BJ (cell line): ENCODE data around the gene KIF22. TPM values are rescaled to one million over a fixed set of nuclear protein-coding genes. Genes with fewer than 3 reads are reported as not detected.

Experiments used
- CTCF ChIA-PET: fragments of 350-600 bp; formaldehyde crosslinking; extraction: SDS; loops from one replicate; lab custom pipeline; 2021; ENCODE audit warnings: antibody characterized with exemption, inconsistent platforms; lab: Yijun Ruan, JAX
- POLR2A ChIA-PET: fragments of 300-600 bp; sonication (Branson Sonifier 250); formaldehyde crosslinking; extraction: SDS; loops from one replicate; lab custom pipeline; 2021; ENCODE audit warnings: antibody characterized with exemption; lab: Charles Lee
- DNase-seq: peaks from one replicate; pipeline ENCODE4 v3.0.0-alpha.2; 2011; ENCODE audit warnings: low read depth
- H3K27me3 ChIP-seq: 2 replicates; pipeline ENCODE4 v1.6.0; 2011; ENCODE audit warnings: low read length; ENCODE audit not compliant: control insufficient read depth, insufficient read depth
- H3K36me3 ChIP-seq: 2 replicates; pipeline ENCODE4 v1.5.1; 2011; ENCODE audit warnings: low read length; ENCODE audit not compliant: control insufficient read depth, insufficient read depth
- H3K4me3 ChIP-seq: 2 replicates; pipeline ENCODE4 v1.5.1; 2011; ENCODE audit warnings: low read depth, mild to moderate bottlenecking, control low read depth, low read length
- polyA plus RNA-seq: library from polyadenylated mRNA; depleted of rRNA; stranded (reverse); fragments of >200 nt; gene quantifications from 2 replicates; pipeline ENCODE4 v1.2.3, GENCODE V29; 2011
- TF ChIP-seq, protein P1 (sequence below): IDR thresholded peaks from 2 replicates; pipeline ENCODE4 v1.5.1; 2011; ENCODE audit warnings: low read depth, mild to moderate bottlenecking, control low read depth, inconsistent platforms, low read length, moderate library complexity; ENCODE audit not compliant: insufficient read depth

KIF22 gene
- polyA plus RNA-seq, 1 experiment = 68.3 TPM

DNA sequence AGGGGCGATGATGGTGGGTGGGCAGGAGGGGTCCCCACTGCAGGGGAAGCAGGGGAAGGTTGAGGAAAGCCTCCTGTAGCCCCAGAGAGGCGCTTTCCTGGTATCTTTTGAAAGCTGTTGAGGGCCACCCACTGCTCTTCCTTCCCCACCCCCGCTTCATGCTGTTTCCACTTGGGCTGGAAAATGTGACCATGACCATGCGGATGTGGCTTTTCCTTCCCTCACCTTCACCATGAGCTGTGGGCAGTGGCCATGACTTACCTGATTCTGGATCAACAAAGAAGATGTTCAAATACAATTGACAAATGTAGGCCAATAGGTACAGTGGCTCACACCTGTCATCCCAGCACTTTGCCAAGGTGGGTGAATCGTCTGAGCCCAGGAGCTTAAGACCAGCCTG lies 43.5 kb downstream of the KIF22 start:
- POLR2A ChIA-PET = interaction anchor here (0.6 to 0.7 kb wide), 2 partner anchors 34 to 1241 kb away, joined by 5 to 8 read pairs; no protein-coding TSS in a partner anchor
- TF ChIP-seq, protein P1, sequence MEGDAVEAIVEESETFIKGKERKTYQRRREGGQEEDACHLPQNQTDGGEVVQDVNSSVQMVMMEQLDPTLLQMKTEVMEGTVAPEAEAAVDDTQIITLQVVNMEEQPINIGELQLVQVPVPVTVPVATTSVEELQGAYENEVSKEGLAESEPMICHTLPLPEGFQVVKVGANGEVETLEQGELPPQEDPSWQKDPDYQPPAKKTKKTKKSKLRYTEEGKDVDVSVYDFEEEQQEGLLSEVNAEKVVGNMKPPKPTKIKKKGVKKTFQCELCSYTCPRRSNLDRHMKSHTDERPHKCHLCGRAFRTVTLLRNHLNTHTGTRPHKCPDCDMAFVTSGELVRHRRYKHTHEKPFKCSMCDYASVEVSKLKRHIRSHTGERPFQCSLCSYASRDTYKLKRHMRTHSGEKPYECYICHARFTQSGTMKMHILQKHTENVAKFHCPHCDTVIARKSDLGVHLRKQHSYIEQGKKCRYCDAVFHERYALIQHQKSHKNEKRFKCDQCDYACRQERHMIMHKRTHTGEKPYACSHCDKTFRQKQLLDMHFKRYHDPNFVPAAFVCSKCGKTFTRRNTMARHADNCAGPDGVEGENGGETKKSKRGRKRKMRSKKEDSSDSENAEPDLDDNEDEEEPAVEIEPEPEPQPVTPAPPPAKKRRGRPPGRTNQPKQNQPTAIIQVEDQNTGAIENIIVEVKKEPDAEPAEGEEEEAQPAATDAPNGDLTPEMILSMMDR = no peak
- no peak overlapping the region for H3K4me3 ChIP-seq
- DNase-seq = no peak
- no peaks in the 10 kb centered on the region for H3K27me3 ChIP-seq
- H3K36me3 ChIP-seq = peaks cover 45% of the 10 kb centered on the region
- CTCF ChIA-PET = interaction anchor here (0.5 to 4.8 kb wide), 2 partner anchors 14 to 59 kb away, joined by 3 to 16 read pairs; no protein-coding TSS in a partner anchor

DNA sequence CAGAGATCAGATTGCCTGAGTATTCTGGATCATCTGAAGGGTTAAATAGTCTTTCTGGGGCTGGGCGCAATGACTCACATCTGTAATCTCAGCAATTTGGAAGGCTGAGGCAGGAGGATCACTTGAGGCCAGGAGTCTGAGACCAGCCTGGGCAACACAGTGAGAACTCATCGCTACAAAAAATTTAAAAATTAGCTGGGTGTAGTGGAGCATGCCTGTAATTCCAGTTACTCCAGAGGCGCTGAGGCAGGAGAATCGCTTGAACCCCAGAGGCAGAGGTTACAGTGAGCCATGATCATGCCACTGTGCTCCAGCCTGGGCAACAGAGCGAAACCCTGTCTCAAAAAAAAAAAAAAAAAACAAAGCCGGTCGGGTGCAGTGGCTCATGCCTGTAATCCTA lies 45.4 kb downstream of the KIF22 start:
- CTCF ChIA-PET = interaction anchor here (0.6 to 4.8 kb wide), 2 partner anchors 10 to 12 kb away, joined by 3 to 16 read pairs; no protein-coding TSS in a partner anchor
- no peak overlapping the region for H3K4me3 ChIP-seq
- TF ChIP-seq, protein P1 = no peak
- H3K27me3 ChIP-seq = no peaks in the 10 kb centered on the region
- peaks cover 41% of the 10 kb centered on the region for H3K36me3 ChIP-seq
- POLR2A ChIA-PET = no interaction called here
- DNase-seq = no peak

DNA sequence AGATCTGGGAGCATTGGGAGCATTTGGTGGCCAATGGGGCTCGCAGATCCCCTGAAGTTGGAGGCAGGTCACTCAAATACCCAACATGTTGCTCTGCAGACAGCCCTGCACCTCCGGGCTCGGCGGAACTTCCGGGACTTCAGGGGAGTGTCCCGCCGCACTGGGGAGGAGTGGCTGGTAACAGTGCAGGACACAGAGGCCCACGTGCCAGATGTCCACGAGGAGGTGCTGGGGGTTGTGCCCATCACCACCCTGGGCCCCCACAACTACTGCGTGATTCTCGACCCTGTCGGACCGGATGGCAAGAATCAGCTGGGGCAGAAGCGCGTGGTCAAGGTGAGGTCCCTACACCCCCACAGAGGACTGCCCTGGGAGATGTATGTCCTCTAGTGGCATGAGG lies 46.1 kb downstream of the KIF22 start:
- POLR2A ChIA-PET = no interaction called here
- H3K27me3 ChIP-seq = no peaks in the 10 kb centered on the region
- no peak overlapping the region for H3K4me3 ChIP-seq
- no peak for DNase-seq
- TF ChIP-seq, protein P1 = no peak
- CTCF ChIA-PET = interaction anchor here (0.6 to 4.8 kb wide), 2 partner anchors 11 to 12 kb away, joined by 3 to 16 read pairs; no protein-coding TSS in a partner anchor
- peaks cover 42% of the 10 kb centered on the region for H3K36me3 ChIP-seq

DNA sequence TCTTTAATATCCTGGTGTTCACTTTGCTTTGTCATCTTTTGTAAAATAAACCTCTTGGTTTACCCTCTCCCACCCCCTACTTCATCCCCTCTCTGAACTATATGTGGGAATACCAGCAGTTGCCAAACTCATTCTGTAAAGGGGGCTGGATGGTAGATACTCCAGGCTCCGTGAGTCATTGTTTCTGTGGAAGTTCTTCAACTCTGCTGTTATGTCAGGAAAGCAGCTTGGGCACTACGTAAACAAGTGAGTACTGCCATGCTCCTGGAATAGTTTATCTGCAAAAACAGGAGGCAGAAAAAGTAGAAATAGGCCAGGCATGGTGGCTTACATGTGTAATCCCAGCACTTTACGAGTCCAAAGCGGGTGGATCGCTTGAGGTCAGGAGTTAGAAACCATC lies 47.3 kb downstream of the KIF22 start:
- no peak for DNase-seq
- TF ChIP-seq, protein P1 = no peak
- CTCF ChIA-PET = interaction anchor here (1.3 kb wide), 1 partner anchor 10 kb away, joined by 13 read pairs; no protein-coding TSS in a partner anchor
- H3K4me3 ChIP-seq = no peak overlapping the region
- POLR2A ChIA-PET = interaction anchor here (0.7 kb wide), 1 partner anchor 15 kb away, joined by 3 read pairs; no protein-coding TSS in a partner anchor
- H3K27me3 ChIP-seq = no peaks in the 10 kb centered on the region
- H3K36me3 ChIP-seq = peaks cover 48% of the 10 kb centered on the region

DNA sequence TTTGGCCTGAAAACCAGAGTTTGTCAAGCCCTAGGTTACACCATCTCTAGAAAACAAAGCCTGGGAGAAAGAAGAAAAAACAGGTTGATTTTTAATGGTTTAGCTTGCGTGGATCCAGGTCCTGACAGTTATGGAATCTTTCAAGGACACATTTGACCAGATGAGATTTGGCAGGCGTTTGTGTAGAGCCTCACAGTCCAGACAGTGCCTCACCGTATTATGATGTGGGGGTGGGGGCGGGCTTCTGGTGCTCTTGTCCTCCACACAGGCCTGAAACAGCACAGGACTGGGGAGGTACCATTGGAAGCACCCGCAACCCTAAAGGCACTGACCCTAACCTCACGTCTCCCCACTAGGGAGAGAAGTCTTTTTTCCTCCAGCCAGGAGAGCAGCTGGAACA lies 49.3 kb downstream of the KIF22 start:
- Histone ChIP-seq H3K4me3 (no peak overlapping the region), H3K27me3 (no peaks in the 10 kb centered on the region), H3K36me3 (peaks cover 45% of the 10 kb centered on the region)
- POLR2A ChIA-PET = no interaction called here
- DNase-seq = no peak
- TF ChIP-seq, protein P1 = no peak
- CTCF ChIA-PET = interaction anchor here (1.2 kb wide), 1 partner anchor 24 kb away, joined by 3 read pairs; the partner anchor contains the start of gene PAGR1
